SK-N-SH (cell line): ENCODE results near the gene MISP3. TPM values are rescaled to one million over a fixed set of nuclear protein-coding genes. Genes with fewer than 3 reads are reported as not detected.
A peak's percentile ranks its signal among the peaks of the same experiment; 100 is the strongest.

Source experiments
- CTCF ChIA-PET: fragments of 300-600, 350-600 bp; formaldehyde crosslinking; extraction: SDS; loops from one replicate; lab custom pipeline; 2021; lab: Yijun Ruan, JAX
- POLR2A ChIA-PET: fragments of 350-600 bp; sonication (Branson Sonifier 250); formaldehyde crosslinking; extraction: SDS; loops from one replicate; lab custom pipeline; 2020; ENCODE audit warnings: antibody characterized with exemption, inconsistent platforms; lab: Yijun Ruan, JAX
- DNase-seq: peaks from one replicate; pipeline ENCODE4 v3.0.0; 2012
- H2AFZ ChIP-seq: fragments of 200-600 bp; sonication (generic); 2 replicates; pipeline ENCODE4 v1.8.1; 2016; ENCODE audit warnings: antibody characterized with exemption, mild to moderate bottlenecking, low read depth
- H3F3A ChIP-seq: fragments of 200-600 bp; sonication (generic); replicated peaks from 2 replicates; pipeline ENCODE3; 2016; ENCODE audit warnings: antibody characterized with exemption, mild to moderate bottlenecking; ENCODE audit not compliant: insufficient read depth
- H3K27ac ChIP-seq, 2 experiments: fragments of 200-500 bp in 1 of 2; fragments of 200-600 bp in 1 of 2; sonication (Bioruptor generic) in 1 of 2; sonication (generic), shearing (Covaris generic) in 1 of 2; 2 replicates each; pipeline versions ENCODE4 v1.5.1 to v1.6.1; 2014 to 2016; ENCODE audit warnings: low read depth in 2 of 2, inconsistent platforms in 1 of 2, low read length in 1 of 2, mild to moderate bottlenecking in 1 of 2, mixed read lengths in 1 of 2
- H3K27me3 ChIP-seq: fragments of 200-600 bp; sonication (generic), shearing (Covaris generic); 2 replicates; pipeline ENCODE4 v1.6.1; 2016; ENCODE audit warnings: mixed run types; ENCODE audit not compliant: insufficient read depth
- H3K36me3 ChIP-seq, 2 experiments: fragments of 200-500 bp in 1 of 2; fragments of 200-600 bp in 1 of 2; sonication (Bioruptor generic) in 1 of 2; sonication (generic) in 1 of 2; replicated peaks in 1 of 2; 2 replicates each; pipeline versions ENCODE3 to v1.5.1; 2014 to 2016; ENCODE audit warnings: low read length in 1 of 2, mild to moderate bottlenecking in 1 of 2; ENCODE audit not compliant: insufficient read depth in 2 of 2, control insufficient read depth in 1 of 2
- H3K4me1 ChIP-seq, 2 experiments: fragments of 200-500 bp in 1 of 2; fragments of 200-600 bp in 1 of 2; sonication (Bioruptor generic) in 1 of 2; sonication (generic), shearing (Covaris generic) in 1 of 2; 2 replicates each; pipeline versions ENCODE4 v1.5.1 to v1.6.1; 2014 to 2016; ENCODE audit warnings: low read depth in 1 of 2, low read length in 1 of 2, mixed run types in 1 of 2; ENCODE audit not compliant: insufficient read depth in 2 of 2, control insufficient read depth in 1 of 2
- H3K4me2 ChIP-seq: fragments of 200-600 bp; sonication (generic), shearing (Covaris generic); 2 replicates; pipeline ENCODE4 v1.6.1; 2017; ENCODE audit warnings: mixed run types
- H3K4me3 ChIP-seq, 2 experiments: fragments of 200-500 bp in 1 of 2; fragments of 200-600 bp in 1 of 2; sonication (Bioruptor generic) in 1 of 2; sonication (generic), shearing (Covaris generic) in 1 of 2; 2 replicates each; pipeline versions ENCODE4 v1.5.1 to v1.8.1; 2014 to 2016; ENCODE audit warnings: low read depth in 2 of 2, inconsistent platforms in 1 of 2, low read length in 1 of 2, mild to moderate bottlenecking in 1 of 2, mixed read lengths in 1 of 2, moderate library complexity in 1 of 2
- H3K79me2 ChIP-seq: fragments of 200-600 bp; sonication (generic); 2 replicates; pipeline ENCODE4 v1.8.1; 2017; ENCODE audit warnings: mild to moderate bottlenecking; ENCODE audit not compliant: insufficient read depth
- H3K9ac ChIP-seq: fragments of 200-600 bp; sonication (generic); 2 replicates; pipeline ENCODE4 v1.6.1; 2017; ENCODE audit warnings: mixed run types
- H3K9me2 ChIP-seq: fragments of 200-600 bp; sonication (generic); 2 replicates; pipeline ENCODE4 v1.6.1; 2017; ENCODE audit warnings: mixed run types
- H3K9me3 ChIP-seq: fragments of 200-600 bp; sonication (generic); 2 replicates; pipeline ENCODE4 v1.6.1; 2017; ENCODE audit warnings: mixed run types, mild to moderate bottlenecking, moderate library complexity
- H4K20me1 ChIP-seq: fragments of 200-600 bp; sonication (generic); 2 replicates; pipeline ENCODE4 v1.6.1; 2017; ENCODE audit warnings: mild to moderate bottlenecking, mixed run types; ENCODE audit not compliant: insufficient read depth
- CHD2 ChIP-seq: fragments of 150-350 bp; IDR thresholded peaks from 2 replicates; pipeline ENCODE4 v1.6.1; 2018; ENCODE audit warnings: low read length; ENCODE audit not compliant: partially characterized antibody
- ELF1 ChIP-seq: IDR thresholded peaks from 2 replicates; pipeline ENCODE4 v1.4.0; 2012
- FOSL2 ChIP-seq: IDR thresholded peaks from 2 replicates; pipeline ENCODE4 v1.4.0; 2012; ENCODE audit warnings: low read depth, mild to moderate bottlenecking, moderate library complexity, borderline replicate concordance
- GABPA ChIP-seq: IDR thresholded peaks from 2 replicates; pipeline ENCODE4 v1.4.0; 2012; ENCODE audit warnings: low read depth, mild to moderate bottlenecking
- POLR2AphosphoS5 ChIP-seq: IDR thresholded peaks from 2 replicates; pipeline ENCODE4 v1.6.1; 2012; ENCODE audit warnings: low read depth, low read length
- RAD21 ChIP-seq: IDR thresholded peaks from 2 replicates; pipeline ENCODE4 v1.6.1; 2012; ENCODE audit warnings: mild to moderate bottlenecking, low read length
- RCOR1 ChIP-seq: fragments of 150-350 bp; IDR thresholded peaks from 2 replicates; pipeline ENCODE4 v1.6.1; 2017; ENCODE audit warnings: antibody characterized with exemption, low read length
- WGBS: methylation state at CpG from one replicate; pipeline ENCODE4 v1.1.6; 2017; ENCODE audit warnings: low lambda C conversion rate; 5-methylcytosine and 5-hydroxymethylcytosine counted together
- polyA plus RNA-seq, 3 experiments: library from polyadenylated mRNA; depleted of rRNA; stranded (reverse); fragments of >200 nt; gene quantifications; 2 replicates each; pipeline ENCODE4 v1.2.3, GENCODE V29; 2012
- TF ChIP-seq, protein P1 (sequence below): fragments of 150-350 bp; IDR thresholded peaks from 2 replicates; pipeline ENCODE4 v1.6.1; 2017; ENCODE audit warnings: antibody characterized with exemption, low read length, low read depth, borderline replicate concordance
- TF ChIP-seq, protein P2 (sequence below): fragments of 200-600 bp; sonication (generic); IDR thresholded peaks from 2 replicates; pipeline ENCODE4 v1.6.1; 2017; ENCODE audit warnings: antibody characterized with exemption, mild to moderate bottlenecking, moderate library complexity
- TF ChIP-seq, protein P3 (sequence below): fragments of 150-350 bp; IDR thresholded peaks from 2 replicates; pipeline ENCODE4 v1.6.1; 2016; ENCODE audit warnings: mild to moderate bottlenecking, low read depth, low read length
- TF ChIP-seq, protein P4 (sequence below): IDR thresholded peaks from 2 replicates; pipeline ENCODE4 v1.6.1; 2012; ENCODE audit warnings: mild to moderate bottlenecking, low read depth, low read length, moderate library complexity
- TF ChIP-seq, protein P5 (sequence below): IDR thresholded peaks from 2 replicates; pipeline ENCODE4 v1.4.0; 2012; ENCODE audit warnings: low read depth
- TF ChIP-seq, protein P6 (sequence below): IDR thresholded peaks from 2 replicates; pipeline ENCODE4 v1.4.0; 2012; ENCODE audit warnings: low read depth, borderline replicate concordance

MISP3 gene
- polyA plus RNA-seq, 1 of the 3 experiments (the other 2 are of a cell fraction): 2.6 TPM

DNA sequence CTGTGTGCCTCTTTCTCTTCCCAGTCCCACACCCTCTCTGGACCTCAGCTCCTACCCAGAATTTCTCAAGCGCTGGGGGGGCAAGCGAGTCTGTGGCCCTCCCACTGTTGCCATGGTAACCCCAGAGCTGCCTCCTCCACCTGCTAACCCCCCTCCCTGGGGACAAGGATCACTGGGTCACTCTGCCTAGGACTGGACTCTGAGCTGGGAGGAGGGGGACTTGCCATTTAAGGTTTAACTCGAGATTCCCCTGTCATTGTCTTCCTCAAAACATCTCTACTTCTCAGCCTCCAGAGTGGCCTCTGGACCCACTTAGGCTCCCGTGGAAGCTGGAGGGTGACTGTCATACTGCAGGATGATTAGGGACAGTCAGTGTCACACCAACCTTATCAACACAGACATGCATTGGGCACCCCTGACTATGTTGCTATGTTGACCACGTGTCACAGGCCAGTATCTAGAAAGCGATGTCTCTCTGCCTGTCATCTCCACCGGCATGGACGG is 12.9 kb upstream of the MISP3 start:
- TF ChIP-seq RCOR1 (no peak), POLR2AphosphoS5 (no peak), FOSL2 (no peak), RAD21 (no peak), GABPA (no peak), ELF1 (no peak), CHD2 (no peak)
- TF ChIP-seq, protein P1, sequence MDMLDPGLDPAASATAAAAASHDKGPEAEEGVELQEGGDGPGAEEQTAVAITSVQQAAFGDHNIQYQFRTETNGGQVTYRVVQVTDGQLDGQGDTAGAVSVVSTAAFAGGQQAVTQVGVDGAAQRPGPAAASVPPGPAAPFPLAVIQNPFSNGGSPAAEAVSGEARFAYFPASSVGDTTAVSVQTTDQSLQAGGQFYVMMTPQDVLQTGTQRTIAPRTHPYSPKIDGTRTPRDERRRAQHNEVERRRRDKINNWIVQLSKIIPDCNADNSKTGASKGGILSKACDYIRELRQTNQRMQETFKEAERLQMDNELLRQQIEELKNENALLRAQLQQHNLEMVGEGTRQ: no peak
- TF ChIP-seq, protein P2, sequence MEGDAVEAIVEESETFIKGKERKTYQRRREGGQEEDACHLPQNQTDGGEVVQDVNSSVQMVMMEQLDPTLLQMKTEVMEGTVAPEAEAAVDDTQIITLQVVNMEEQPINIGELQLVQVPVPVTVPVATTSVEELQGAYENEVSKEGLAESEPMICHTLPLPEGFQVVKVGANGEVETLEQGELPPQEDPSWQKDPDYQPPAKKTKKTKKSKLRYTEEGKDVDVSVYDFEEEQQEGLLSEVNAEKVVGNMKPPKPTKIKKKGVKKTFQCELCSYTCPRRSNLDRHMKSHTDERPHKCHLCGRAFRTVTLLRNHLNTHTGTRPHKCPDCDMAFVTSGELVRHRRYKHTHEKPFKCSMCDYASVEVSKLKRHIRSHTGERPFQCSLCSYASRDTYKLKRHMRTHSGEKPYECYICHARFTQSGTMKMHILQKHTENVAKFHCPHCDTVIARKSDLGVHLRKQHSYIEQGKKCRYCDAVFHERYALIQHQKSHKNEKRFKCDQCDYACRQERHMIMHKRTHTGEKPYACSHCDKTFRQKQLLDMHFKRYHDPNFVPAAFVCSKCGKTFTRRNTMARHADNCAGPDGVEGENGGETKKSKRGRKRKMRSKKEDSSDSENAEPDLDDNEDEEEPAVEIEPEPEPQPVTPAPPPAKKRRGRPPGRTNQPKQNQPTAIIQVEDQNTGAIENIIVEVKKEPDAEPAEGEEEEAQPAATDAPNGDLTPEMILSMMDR: no peak
- TF ChIP-seq, protein P3, sequence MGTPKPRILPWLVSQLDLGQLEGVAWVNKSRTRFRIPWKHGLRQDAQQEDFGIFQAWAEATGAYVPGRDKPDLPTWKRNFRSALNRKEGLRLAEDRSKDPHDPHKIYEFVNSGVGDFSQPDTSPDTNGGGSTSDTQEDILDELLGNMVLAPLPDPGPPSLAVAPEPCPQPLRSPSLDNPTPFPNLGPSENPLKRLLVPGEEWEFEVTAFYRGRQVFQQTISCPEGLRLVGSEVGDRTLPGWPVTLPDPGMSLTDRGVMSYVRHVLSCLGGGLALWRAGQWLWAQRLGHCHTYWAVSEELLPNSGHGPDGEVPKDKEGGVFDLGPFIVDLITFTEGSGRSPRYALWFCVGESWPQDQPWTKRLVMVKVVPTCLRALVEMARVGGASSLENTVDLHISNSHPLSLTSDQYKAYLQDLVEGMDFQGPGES: no peak
- TF ChIP-seq, protein P4, sequence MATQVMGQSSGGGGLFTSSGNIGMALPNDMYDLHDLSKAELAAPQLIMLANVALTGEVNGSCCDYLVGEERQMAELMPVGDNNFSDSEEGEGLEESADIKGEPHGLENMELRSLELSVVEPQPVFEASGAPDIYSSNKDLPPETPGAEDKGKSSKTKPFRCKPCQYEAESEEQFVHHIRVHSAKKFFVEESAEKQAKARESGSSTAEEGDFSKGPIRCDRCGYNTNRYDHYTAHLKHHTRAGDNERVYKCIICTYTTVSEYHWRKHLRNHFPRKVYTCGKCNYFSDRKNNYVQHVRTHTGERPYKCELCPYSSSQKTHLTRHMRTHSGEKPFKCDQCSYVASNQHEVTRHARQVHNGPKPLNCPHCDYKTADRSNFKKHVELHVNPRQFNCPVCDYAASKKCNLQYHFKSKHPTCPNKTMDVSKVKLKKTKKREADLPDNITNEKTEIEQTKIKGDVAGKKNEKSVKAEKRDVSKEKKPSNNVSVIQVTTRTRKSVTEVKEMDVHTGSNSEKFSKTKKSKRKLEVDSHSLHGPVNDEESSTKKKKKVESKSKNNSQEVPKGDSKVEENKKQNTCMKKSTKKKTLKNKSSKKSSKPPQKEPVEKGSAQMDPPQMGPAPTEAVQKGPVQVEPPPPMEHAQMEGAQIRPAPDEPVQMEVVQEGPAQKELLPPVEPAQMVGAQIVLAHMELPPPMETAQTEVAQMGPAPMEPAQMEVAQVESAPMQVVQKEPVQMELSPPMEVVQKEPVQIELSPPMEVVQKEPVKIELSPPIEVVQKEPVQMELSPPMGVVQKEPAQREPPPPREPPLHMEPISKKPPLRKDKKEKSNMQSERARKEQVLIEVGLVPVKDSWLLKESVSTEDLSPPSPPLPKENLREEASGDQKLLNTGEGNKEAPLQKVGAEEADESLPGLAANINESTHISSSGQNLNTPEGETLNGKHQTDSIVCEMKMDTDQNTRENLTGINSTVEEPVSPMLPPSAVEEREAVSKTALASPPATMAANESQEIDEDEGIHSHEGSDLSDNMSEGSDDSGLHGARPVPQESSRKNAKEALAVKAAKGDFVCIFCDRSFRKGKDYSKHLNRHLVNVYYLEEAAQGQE: no peak
- TF ChIP-seq, protein P5, sequence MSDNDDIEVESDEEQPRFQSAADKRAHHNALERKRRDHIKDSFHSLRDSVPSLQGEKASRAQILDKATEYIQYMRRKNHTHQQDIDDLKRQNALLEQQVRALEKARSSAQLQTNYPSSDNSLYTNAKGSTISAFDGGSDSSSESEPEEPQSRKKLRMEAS: no peak
- TF ChIP-seq, protein P6, sequence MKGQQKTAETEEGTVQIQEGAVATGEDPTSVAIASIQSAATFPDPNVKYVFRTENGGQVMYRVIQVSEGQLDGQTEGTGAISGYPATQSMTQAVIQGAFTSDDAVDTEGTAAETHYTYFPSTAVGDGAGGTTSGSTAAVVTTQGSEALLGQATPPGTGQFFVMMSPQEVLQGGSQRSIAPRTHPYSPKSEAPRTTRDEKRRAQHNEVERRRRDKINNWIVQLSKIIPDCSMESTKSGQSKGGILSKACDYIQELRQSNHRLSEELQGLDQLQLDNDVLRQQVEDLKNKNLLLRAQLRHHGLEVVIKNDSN: no peak
- no peak overlapping the region for H3K27ac ChIP-seq
- no peaks in the 10 kb centered on the region for H3K79me2 ChIP-seq
- H3K9me3 ChIP-seq: no peaks in the 10 kb centered on the region
- 27% methylated on average over 6 of the region's 8 CpGs for WGBS
- peaks cover 11% of the 10 kb centered on the region for H3F3A ChIP-seq
- CTCF ChIA-PET: interaction anchor here (0.7 to 8.1 kb wide), 27 partner anchors 11 to 290 kb away, joined by 3 to 146 read pairs (median 4); partner anchors contain the start of genes DCAF15, IL27RA and MISP3
- H3K36me3 ChIP-seq: no peaks in the 10 kb centered on the region
- POLR2A ChIA-PET: interaction anchor here (1.6 kb wide), 1 partner anchor 14 kb away, joined by 4 read pairs; no protein-coding TSS in a partner anchor
- no peak overlapping the region for H3K4me2 ChIP-seq
- H4K20me1 ChIP-seq: no peaks in the 10 kb centered on the region
- no peaks in the 10 kb centered on the region for H3K27me3 ChIP-seq
- H3K9ac ChIP-seq: no peak overlapping the region
- no peak overlapping the region for H3K4me3 ChIP-seq
- peak; percentile 23 for DNase-seq
- H2AFZ ChIP-seq: no peak overlapping the region
- H3K9me2 ChIP-seq: no peaks in the 10 kb centered on the region
- peaks cover 6 to 10% of the 10 kb centered on the region in 2 experiments; a peak in 2 of 4 replicates for H3K4me1 ChIP-seq
